Osteoblast (primary cell): ENCODE measurements around the gene EIF3I. TPM values are rescaled to one million over a fixed set of nuclear protein-coding genes. Genes with fewer than 3 reads are reported as not detected.

Source experiments
- DNase-seq: peaks from one replicate; pipeline ENCODE4 v3.0.0; 2011; ENCODE audit warnings: low spot score, mixed read lengths; ENCODE audit not compliant: insufficient read length; ENCODE audit errors: missing footprints
- H2AFZ ChIP-seq: 2 replicates; pipeline ENCODE4 v1.6.0; 2011; ENCODE audit warnings: mild to moderate bottlenecking, low read length
- H3K27ac ChIP-seq: 2 replicates; pipeline ENCODE4 v1.5.1; 2011; ENCODE audit warnings: mild to moderate bottlenecking, low read depth, low read length, moderate library complexity
- H3K27me3 ChIP-seq: 2 replicates; pipeline ENCODE4 v1.6.0; 2012; ENCODE audit warnings: mild to moderate bottlenecking, control low read depth, inconsistent platforms, low read length, moderate library complexity; ENCODE audit not compliant: insufficient read depth
- H3K36me3 ChIP-seq: 2 replicates; pipeline ENCODE4 v1.5.1; 2011; ENCODE audit warnings: mild to moderate bottlenecking, low read length, control low read depth, moderate library complexity; ENCODE audit not compliant: insufficient read depth
- H3K4me1 ChIP-seq: 2 replicates; pipeline ENCODE4 v1.5.1; 2011; ENCODE audit warnings: mild to moderate bottlenecking, low read length, control low read depth, moderate library complexity; ENCODE audit not compliant: insufficient read depth
- H3K4me2 ChIP-seq: 2 replicates; pipeline ENCODE4 v1.6.0; 2011; ENCODE audit warnings: mild to moderate bottlenecking, low read length; ENCODE audit not compliant: insufficient read depth
- H3K4me3 ChIP-seq: fragments of 200-600 bp; sonication (generic); 3 replicates; pipeline ENCODE4 v1.5.1; 2012; ENCODE audit warnings: mild to moderate bottlenecking, low read length, inconsistent platforms; ENCODE audit not compliant: insufficient read depth
- H3K79me2 ChIP-seq: 2 replicates; pipeline ENCODE4 v1.6.0; 2012; ENCODE audit warnings: mild to moderate bottlenecking, low read length, control low read depth, inconsistent platforms; ENCODE audit not compliant: insufficient read depth
- H3K9me3 ChIP-seq: 2 replicates; pipeline ENCODE4 v1.5.1; 2011; ENCODE audit warnings: low read depth, low read length, control low read depth
- H4K20me1 ChIP-seq: 2 replicates; pipeline ENCODE4 v1.6.0; 2012; ENCODE audit warnings: mild to moderate bottlenecking, low read length, control low read depth; ENCODE audit not compliant: insufficient read depth
- total RNA-seq: library from RNA; depleted of rRNA; stranded (reverse); fragments of >200 nt; gene quantifications from 2 replicates; pipeline ENCODE4 v1.2.3, GENCODE V29; 2012
- TF ChIP-seq, protein P1 (sequence below): IDR thresholded peaks from 2 replicates; pipeline ENCODE4 v1.5.1; 2011; ENCODE audit warnings: mild to moderate bottlenecking, low read depth, low read length, moderate library complexity; ENCODE audit errors: extremely low read depth

Gene EIF3I
- total RNA-seq, 1 donor = 253 TPM

- H4K20me1 ChIP-seq = peaks cover 44% of the 10 kb centered on the region
- no peaks in the 10 kb centered on the region for H3K9me3 ChIP-seq
- H3K27ac ChIP-seq = peak overlapping the region; percentile 97
- H3K79me2 ChIP-seq = peaks cover 61% of the 10 kb centered on the region
- DNase-seq = no peak
- H2AFZ ChIP-seq = no peak overlapping the region
- H3K4me1 ChIP-seq = peaks cover 24% of the 10 kb centered on the region
- peaks cover 38% of the 10 kb centered on the region for H3K36me3 ChIP-seq
- TF ChIP-seq, protein P1, sequence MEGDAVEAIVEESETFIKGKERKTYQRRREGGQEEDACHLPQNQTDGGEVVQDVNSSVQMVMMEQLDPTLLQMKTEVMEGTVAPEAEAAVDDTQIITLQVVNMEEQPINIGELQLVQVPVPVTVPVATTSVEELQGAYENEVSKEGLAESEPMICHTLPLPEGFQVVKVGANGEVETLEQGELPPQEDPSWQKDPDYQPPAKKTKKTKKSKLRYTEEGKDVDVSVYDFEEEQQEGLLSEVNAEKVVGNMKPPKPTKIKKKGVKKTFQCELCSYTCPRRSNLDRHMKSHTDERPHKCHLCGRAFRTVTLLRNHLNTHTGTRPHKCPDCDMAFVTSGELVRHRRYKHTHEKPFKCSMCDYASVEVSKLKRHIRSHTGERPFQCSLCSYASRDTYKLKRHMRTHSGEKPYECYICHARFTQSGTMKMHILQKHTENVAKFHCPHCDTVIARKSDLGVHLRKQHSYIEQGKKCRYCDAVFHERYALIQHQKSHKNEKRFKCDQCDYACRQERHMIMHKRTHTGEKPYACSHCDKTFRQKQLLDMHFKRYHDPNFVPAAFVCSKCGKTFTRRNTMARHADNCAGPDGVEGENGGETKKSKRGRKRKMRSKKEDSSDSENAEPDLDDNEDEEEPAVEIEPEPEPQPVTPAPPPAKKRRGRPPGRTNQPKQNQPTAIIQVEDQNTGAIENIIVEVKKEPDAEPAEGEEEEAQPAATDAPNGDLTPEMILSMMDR = no peak
- no peaks in the 10 kb centered on the region for H3K27me3 ChIP-seq
- H3K4me2 ChIP-seq = peak overlapping the region; percentile 97
- H3K4me3 ChIP-seq = peak overlapping the region; percentile 89
Observed at GRCh38 chr1:32181563-32181962, 40.6 kb upstream of the EIF3I start.

DNA sequence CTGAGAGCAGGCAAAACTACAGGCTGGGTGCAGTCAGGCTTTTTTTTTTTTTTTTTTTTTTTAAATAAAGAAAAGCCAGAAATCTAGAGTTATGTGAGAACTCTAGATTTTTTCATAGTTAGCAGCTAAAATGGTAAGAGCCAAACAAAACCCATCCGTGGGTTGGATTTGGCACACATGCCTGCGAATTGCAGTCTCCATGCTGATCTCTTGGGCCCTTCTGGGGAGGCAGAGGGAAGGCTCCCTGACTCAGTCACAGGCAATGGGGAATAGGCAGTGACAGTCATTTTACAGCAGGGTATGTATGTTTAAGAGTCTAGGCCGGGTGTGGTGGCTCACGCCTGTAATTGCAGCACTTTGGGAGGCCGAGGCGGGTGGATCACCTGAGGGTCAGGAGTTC is 40.1 kb upstream of the EIF3I start:
- peaks cover 43% of the 10 kb centered on the region for H3K36me3 ChIP-seq
- H3K27ac ChIP-seq = peak overlapping the region; percentile 97
- no peaks in the 10 kb centered on the region for H3K9me3 ChIP-seq
- no peak overlapping the region for H2AFZ ChIP-seq
- peaks cover 49% of the 10 kb centered on the region for H4K20me1 ChIP-seq
- H3K4me3 ChIP-seq = peak overlapping the region; percentile 89
- peak; percentile 91 for DNase-seq
- peaks cover 66% of the 10 kb centered on the region for H3K79me2 ChIP-seq
- TF ChIP-seq, protein P1 = no peak
- peak overlapping the region; percentile 97 for H3K4me2 ChIP-seq
- no peaks in the 10 kb centered on the region for H3K27me3 ChIP-seq
- H3K4me1 ChIP-seq = peaks cover 24% of the 10 kb centered on the region

DNA sequence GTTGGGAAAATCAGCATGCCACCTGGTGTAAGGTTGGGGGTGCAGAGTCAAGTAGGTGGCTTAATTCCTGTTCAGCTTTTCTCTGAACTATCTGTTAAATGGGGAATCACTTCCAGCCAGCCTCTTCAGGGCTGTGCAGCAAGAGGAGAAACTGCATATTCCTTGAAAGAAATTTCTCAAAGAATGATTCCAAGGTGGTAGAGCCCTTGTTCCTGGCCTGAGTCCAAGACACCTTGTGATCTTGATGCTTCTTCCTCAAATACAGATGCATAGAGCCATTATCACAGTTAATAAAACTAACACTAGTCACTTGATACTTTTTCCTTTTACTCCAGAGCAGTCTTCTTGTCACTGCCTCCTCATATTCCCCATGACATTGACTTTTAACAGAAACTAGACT is 37.6 kb upstream of the EIF3I start:
- DNase-seq = no peak
- Histone ChIP-seq H3K79me2 (peaks cover 87% of the 10 kb centered on the region), H3K27ac (no peak overlapping the region), H4K20me1 (peaks cover 71% of the 10 kb centered on the region), H3K4me3 (no peak overlapping the region), H3K4me1 (peaks cover 17% of the 10 kb centered on the region), H3K9me3 (no peaks in the 10 kb centered on the region), H3K4me2 (no peak overlapping the region), H3K36me3 (peaks cover 69% of the 10 kb centered on the region), H2AFZ (no peak overlapping the region), H3K27me3 (no peaks in the 10 kb centered on the region)
- TF ChIP-seq, protein P1 = no peak

DNA sequence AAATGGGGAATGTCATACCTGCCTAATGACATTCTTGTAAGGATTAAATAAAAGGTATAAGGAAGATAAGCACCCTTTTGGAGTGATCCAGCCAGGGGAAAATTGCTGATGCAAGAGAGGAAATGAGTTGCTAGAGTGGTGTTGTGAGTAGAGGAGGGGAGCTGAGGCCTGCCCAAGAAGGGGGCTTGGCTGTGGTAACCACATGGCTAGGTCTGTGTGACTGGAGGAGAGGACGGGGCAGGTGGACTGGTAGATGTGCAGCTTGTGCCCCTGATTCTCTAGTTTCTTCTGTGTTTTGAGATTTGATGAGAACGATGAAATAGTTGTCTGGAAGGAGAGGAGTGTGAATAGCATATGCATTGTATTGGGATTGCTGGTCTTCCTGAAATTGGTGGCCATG is 36.1 kb upstream of the EIF3I start:
- Histone ChIP-seq H3K4me3 (no peak overlapping the region), H3K27ac (peak overlapping the region; percentile 49), H2AFZ (no peak overlapping the region), H3K27me3 (no peaks in the 10 kb centered on the region), H3K79me2 (peaks cover 83% of the 10 kb centered on the region), H3K4me1 (peaks cover 13% of the 10 kb centered on the region), H3K36me3 (peaks cover 81% of the 10 kb centered on the region), H3K4me2 (no peak overlapping the region), H3K9me3 (no peaks in the 10 kb centered on the region), H4K20me1 (peaks cover 72% of the 10 kb centered on the region)
- TF ChIP-seq, protein P1 = no peak
- DNase-seq = no peak
